GM21528 (cell line): Measurements from ENCODE around the gene SLC6A19.
"Not testable (repeated sequence)": the region's sequence is repeated elsewhere in the genome, so short reads cannot be mapped to it uniquely, and the experiment has no call there.

Experiments used
- ATAC-seq: cut with Tn5 transposase; IDR thresholded peaks from one replicate; pipeline ENCODE4 v1.9.1; 2021; ENCODE audit warnings: mild to moderate bottlenecking, moderate library complexity; ENCODE audit not compliant: unreplicated experiment, low FRiP score

The SLC6A19 gene

GRCh38 chr5:1201327-1202025, at the start of gene SLC6A19:
SLC6A19 (plus strand) TSS chr5:1201595; CDS start chr5:1201651, 56 bp downstream.
- ATAC-seq: no peak

GRCh38 chr5:1152156-1152555, 49.2 kb upstream of the SLC6A19 start:
- no peak for ATAC-seq

- no peak for ATAC-seq
Measured at GRCh38 chr5:1152771-1153282, 48.6 kb upstream of the SLC6A19 start.

- no peak for ATAC-seq
Measured at GRCh38 chr5:1153428-1153827, 48.0 kb upstream of the SLC6A19 start.

- ATAC-seq: no peak
Measured at GRCh38 chr5:1155191-1156032, 46.0 kb upstream of the SLC6A19 start.

- ATAC-seq: no peak
Measured at GRCh38 chr5:1156033-1156753, 45.2 kb upstream of the SLC6A19 start.

- no peak for ATAC-seq
Measured at GRCh38 chr5:1156754-1157460, 44.5 kb upstream of the SLC6A19 start.

GRCh38 chr5:1157461-1157986, 43.9 kb upstream of the SLC6A19 start:
- ATAC-seq: not testable (repeated sequence)

GRCh38 chr5:1158647-1159340, 42.6 kb upstream of the SLC6A19 start:
- ATAC-seq: no peak

- no peak for ATAC-seq
Measured at GRCh38 chr5:1159341-1159675, 42.1 kb upstream of the SLC6A19 start.

GRCh38 chr5:1159774-1160406, 41.5 kb upstream of the SLC6A19 start:
- no peak for ATAC-seq

GRCh38 chr5:1161108-1161832, 40.1 kb upstream of the SLC6A19 start:
- no peak for ATAC-seq

GRCh38 chr5:1161833-1162229, 39.6 kb upstream of the SLC6A19 start:
- no peak for ATAC-seq

GRCh38 chr5:1162276-1162675, 39.1 kb upstream of the SLC6A19 start:
- no peak for ATAC-seq

- ATAC-seq: no peak
Measured at GRCh38 chr5:1162751-1163150, 38.6 kb upstream of the SLC6A19 start.

GRCh38 chr5:1163366-1163765, 38.0 kb upstream of the SLC6A19 start:
- ATAC-seq: no peak

GRCh38 chr5:1163879-1164278, 37.5 kb upstream of the SLC6A19 start:
- no peak for ATAC-seq
